Esophagus squamous epithelium (tissue), 4 donors: ENCODE measurements around the gene EEPD1.

Source experiments
- POLR2A ChIP-seq, 4 donors: fragments of 450-650 bp; IDR thresholded peaks; one replicate each; pipeline ENCODE4 v1.6.1; 2017; ENCODE audit warnings: antibody characterized with exemption in 4 of 4, mild to moderate bottlenecking in 4 of 4, moderate library complexity in 3 of 4
- TF ChIP-seq, protein P1 (sequence below), 6 experiments: fragments of 450-650 bp in 4 of 6; fragments of 200-600 bp in 2 of 6; sonication (generic) in 2 of 6; IDR thresholded peaks; one replicate each; pipeline ENCODE4 v1.5.1; 2016 to 2019; ENCODE audit warnings: antibody characterized with exemption in 6 of 6, mild to moderate bottlenecking in 4 of 6, moderate library complexity in 4 of 6

DNA sequence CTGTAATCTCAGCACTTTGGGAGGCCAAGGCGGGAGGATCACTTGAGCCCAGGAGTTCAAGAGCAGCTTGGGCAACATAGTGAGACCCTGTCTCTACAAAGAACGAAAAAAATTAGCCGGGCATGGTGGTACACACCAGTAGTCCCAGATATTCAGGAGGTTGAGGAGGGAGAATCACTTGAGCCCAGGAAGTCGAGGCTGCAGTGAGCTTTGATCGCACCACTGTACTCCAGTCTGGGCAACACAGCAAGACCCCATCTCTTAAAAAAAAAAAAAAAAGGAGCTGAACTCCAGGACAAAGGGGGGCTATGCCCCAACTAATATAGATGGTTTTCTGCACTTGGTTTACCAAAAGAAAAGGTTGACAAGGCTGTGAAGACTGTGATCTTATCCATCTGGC, 135.4 kb downstream of the EEPD1 start:
- TF ChIP-seq, protein P1, sequence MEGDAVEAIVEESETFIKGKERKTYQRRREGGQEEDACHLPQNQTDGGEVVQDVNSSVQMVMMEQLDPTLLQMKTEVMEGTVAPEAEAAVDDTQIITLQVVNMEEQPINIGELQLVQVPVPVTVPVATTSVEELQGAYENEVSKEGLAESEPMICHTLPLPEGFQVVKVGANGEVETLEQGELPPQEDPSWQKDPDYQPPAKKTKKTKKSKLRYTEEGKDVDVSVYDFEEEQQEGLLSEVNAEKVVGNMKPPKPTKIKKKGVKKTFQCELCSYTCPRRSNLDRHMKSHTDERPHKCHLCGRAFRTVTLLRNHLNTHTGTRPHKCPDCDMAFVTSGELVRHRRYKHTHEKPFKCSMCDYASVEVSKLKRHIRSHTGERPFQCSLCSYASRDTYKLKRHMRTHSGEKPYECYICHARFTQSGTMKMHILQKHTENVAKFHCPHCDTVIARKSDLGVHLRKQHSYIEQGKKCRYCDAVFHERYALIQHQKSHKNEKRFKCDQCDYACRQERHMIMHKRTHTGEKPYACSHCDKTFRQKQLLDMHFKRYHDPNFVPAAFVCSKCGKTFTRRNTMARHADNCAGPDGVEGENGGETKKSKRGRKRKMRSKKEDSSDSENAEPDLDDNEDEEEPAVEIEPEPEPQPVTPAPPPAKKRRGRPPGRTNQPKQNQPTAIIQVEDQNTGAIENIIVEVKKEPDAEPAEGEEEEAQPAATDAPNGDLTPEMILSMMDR (IDR thresholded peaks at IDR 0.05): no peak
- TF ChIP-seq POLR2A (IDR thresholded peaks at IDR 0.05): no peak
